Neural progenitor cell (in vitro differentiated cells): ENCODE measurements around the gene ZP1.

Experiments
- EZH2 ChIP-seq: fragments of 200-600 bp; sonication (generic); IDR thresholded peaks from 2 replicates; pipeline ENCODE4 v1.6.1; 2017; ENCODE audit warnings: antibody characterized with exemption, mild to moderate bottlenecking, moderate library complexity
- EZH2phosphoT487 ChIP-seq: fragments of 200-600 bp; sonication (generic); IDR thresholded peaks from 2 replicates; pipeline ENCODE4 v1.6.1; 2017; ENCODE audit warnings: antibody characterized with exemption
- TF ChIP-seq, protein P1 (sequence below): fragments of 200-600 bp; sonication (generic); IDR thresholded peaks from 2 replicates; pipeline ENCODE4 v1.5.1; 2017; ENCODE audit warnings: antibody characterized with exemption, mild to moderate bottlenecking

GRCh38 chr11:60921777-60922335 is 54.5 kb downstream of the ZP1 start:
- TF ChIP-seq, protein P1, sequence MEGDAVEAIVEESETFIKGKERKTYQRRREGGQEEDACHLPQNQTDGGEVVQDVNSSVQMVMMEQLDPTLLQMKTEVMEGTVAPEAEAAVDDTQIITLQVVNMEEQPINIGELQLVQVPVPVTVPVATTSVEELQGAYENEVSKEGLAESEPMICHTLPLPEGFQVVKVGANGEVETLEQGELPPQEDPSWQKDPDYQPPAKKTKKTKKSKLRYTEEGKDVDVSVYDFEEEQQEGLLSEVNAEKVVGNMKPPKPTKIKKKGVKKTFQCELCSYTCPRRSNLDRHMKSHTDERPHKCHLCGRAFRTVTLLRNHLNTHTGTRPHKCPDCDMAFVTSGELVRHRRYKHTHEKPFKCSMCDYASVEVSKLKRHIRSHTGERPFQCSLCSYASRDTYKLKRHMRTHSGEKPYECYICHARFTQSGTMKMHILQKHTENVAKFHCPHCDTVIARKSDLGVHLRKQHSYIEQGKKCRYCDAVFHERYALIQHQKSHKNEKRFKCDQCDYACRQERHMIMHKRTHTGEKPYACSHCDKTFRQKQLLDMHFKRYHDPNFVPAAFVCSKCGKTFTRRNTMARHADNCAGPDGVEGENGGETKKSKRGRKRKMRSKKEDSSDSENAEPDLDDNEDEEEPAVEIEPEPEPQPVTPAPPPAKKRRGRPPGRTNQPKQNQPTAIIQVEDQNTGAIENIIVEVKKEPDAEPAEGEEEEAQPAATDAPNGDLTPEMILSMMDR, result no peak
- no peak for TF ChIP-seq EZH2
- no peak for TF ChIP-seq EZH2phosphoT487
